Stimulated activated CD8-positive, alpha-beta memory T cell treated with anti-CD3 and anti-CD28 coated beads, Interleukin-12 subunit alpha, Interleukin-12 subunit beta, amount 100 ng/mL, for 24 hours (primary cell): ENCODE data around the gene HDHD3.
A peak's percentile ranks its signal among the peaks of the same experiment; 100 is the strongest.

Experiments
- DNase-seq: peaks from one replicate; pipeline ENCODE4 v3.0.0-alpha.2; 2020; ENCODE audit errors: extremely low read depth

HDHD3 gene

DNA sequence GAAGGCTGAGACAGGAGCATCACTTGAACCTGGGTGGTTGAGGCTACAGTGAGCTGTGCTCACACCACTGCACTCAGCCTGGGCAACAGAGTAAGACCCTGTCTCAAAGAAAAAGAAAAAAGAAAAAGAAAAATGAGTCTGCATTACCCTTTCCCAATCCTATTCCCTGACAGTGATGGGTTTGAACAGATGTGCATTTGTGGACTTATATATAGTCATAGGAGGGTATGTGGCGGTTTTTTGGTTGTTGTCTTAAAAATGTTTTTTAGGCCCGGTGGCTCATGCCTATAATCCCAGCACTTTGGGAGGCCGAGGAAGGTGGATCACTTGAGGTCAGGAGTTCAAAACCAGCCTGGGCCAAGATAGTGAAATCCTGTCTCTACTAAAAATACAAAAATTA, 13.4 kb downstream of the HDHD3 start:
- DNase-seq, result no peak

DNA sequence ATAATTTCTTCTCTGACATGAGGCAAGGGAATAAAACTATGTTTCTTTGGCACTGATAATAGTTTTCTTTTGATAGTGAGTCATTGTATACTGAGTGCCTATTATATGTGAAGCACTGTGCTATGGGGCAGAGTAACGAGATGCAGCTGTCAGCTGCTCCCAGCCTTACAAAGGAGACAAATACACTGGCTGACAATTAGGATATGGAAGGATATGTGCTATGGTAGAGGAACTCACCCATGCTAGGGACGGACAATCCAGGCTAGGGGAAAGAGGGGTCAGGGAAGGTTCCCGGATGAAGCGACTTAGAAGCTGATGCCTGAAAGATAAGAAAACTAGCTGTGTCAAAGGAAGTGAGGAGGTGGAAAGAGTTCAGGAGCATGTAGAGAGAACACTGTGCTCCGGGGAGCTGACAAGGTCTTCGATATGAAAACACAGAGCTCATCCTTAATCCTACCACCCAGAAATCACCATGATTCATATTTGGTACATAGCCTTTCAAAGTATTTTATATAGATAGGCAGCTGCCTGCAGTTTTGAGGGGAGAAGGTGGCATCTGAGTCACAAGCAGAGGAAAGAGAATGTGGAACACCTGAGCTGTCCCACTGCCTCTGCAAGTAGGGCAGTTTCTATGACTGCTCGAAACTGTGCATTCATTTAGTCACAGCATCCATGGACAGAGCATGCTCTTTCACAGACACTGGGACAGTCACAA, 15.3 kb downstream of the HDHD3 start:
- DNase-seq, result no peak

DNA sequence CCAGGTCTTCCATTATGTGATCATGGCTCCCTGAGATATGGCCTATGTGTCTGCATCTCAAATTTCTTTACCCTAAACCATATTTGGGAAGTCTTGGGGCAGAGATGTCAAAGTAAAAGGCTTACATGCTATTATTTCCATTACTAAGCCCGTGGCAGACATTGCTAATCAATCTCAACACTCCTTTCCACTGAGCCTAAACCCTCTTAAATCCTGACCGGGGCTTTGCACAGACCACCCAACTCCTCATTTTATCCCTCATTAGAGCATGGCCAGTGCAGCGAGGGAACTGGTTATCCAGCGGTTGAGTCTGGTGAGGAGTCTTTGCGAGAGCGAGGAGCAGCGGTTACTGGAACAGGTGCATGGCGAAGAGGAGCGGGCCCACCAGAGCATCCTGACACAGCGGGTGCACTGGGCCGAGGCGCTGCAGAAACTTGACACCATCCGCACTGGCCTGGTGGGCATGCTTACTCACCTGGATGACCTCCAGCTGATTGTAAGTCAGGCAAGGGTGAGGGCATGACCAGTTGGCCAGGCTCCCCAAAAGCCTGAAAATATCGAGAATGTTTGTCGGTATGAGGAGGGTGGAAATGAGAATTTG, 16.4 kb downstream of the HDHD3 start:
- no peak for DNase-seq

GRCh38 chr9:113359385-113359784, 17.4 kb downstream of the HDHD3 start:
- no peak for DNase-seq

GRCh38 chr9:113356686-113357292, 20.0 kb downstream of the HDHD3 start:
- no peak for DNase-seq

GRCh38 chr9:113355040-113355596, 21.7 kb downstream of the HDHD3 start:
- no peak for DNase-seq

GRCh38 chr9:113352411-113352810, 24.4 kb downstream of the HDHD3 start:
- no peak for DNase-seq

DNA sequence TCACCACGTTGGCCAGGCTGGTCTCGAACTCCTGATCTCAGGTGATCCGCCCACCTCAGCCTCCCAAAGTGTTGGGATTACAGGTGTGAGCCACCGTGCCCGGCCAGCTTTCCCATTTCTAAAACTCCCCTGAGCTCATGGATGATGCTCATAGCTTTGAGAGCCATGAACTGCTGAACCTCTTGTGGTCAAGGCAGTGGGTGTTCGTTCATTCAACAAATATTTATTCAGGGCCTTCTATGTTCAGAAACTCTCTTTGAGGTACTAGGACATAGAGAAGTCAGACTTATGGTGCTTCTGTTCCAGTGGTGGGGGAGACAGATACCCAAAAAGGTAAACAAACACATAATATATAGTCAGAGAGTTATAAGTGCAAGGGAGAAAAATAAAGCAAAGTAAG, 24.8 kb downstream of the HDHD3 start:
- no peak for DNase-seq

GRCh38 chr9:113350937-113351336, 25.8 kb downstream of the HDHD3 start:
- no peak for DNase-seq

- DNase-seq, result no peak
Observed at GRCh38 chr9:113350107-113350661, 26.6 kb downstream of the HDHD3 start.

GRCh38 chr9:113349445-113350094, 27.2 kb downstream of the HDHD3 start, which contains the start of gene BSPRY:
Gene BSPRY, plus strand, starts transcription at chr9:113349541. Its CDS starts 39 bp downstream, at chr9:113349580.
- DNase-seq, result no peak

DNA sequence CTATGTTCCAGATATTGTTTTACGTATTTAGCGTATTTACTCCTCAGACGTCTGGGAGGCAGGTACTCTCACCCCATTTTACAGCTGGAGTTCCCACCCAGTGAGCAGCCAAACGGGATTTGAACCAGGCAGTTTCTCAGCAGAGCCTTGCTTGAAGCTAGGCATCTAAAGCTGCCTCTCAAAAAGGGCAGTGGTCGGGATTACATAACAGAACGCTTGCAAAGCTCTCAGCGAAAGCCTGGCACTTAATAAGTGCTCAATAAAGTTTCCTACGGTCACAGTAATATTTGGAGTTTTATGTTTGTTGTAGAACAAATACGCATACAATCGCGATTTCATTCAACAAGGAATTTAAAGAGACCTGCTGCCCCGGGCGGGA, 27.7 kb downstream of the HDHD3 start:
- DNase-seq, result no peak

GRCh38 chr9:113348437-113348836, 28.3 kb downstream of the HDHD3 start:
- DNase-seq, result no peak

- no peak for DNase-seq
Observed at GRCh38 chr9:113345671-113346070, 31.1 kb downstream of the HDHD3 start.

DNA sequence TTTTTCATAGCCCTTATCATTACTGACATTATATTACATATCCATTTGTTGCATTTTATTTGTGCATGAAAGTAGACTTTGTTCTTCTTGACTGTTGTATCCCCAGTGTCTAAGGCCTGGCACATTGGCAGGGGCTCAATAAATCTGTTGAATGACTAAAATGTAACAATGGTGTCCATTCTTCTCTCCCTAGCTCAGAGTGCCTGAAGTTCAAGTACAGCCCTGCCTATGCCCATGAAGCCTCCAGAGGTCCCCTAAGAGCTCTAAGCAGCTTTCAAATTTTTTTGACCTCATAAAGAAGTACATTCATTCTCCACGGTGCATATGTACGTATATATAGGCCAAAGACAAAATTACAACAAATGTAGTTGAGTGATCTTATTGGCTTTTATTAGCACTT, 31.6 kb downstream of the HDHD3 start:
- DNase-seq, result no peak

DNA sequence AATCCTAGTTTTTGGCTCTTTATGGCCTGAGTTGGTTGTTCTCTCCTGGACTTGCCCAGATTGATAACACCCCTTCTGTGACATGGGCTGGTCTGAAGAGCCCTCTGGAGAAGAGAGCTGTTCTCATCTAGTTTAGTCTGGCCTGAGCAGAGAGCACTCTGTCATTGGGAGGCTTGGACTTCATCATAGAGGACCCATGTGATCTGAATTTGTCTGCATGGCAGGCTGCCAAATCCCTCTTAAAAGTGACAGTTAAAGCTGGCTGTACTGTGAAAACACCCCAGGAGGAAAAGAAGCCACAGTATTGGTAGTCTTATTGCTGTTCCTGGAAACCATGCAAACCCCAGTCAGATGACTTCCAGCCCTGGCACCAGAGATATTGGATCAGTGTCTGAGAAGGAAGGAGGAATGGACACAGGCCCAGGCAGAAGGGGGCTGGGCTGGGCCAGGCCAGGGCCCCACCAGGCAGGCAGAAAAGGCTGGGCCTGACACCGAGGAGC, 33.0 kb downstream of the HDHD3 start:
- no peak for DNase-seq

DNA sequence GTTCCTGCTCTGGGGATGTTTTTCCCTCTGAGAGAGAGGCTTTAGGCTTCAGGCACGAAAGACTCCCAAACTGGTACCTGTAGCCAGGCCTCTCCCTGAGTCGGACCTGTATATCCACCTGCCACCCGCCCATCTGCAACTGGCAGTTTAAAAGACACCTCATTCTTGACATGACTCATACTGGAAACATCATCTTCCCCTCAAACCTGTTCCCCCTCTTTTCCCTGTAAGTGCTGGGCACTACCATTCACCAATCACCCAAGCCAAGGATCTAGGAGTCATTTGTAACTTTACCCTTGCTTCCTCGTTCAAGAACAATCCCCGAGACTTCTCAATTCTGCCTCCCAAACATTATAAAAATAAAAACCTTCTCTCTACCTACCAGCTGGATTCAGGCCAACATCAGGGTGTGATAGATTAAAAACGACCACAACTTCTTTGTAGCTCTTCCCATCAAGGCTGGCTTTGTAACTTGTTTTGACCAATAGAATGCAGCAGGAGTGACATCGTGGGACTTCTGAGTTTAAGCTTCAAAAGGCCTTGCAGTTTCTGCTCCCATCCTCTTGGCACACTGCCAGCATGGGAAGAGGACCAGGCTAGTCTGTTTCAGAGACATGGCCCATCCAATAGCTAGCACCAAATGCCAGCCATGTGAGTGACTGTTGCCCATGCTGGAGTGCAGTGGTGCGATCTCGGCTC, 34.9 kb downstream of the HDHD3 start:
- no peak for DNase-seq

DNA sequence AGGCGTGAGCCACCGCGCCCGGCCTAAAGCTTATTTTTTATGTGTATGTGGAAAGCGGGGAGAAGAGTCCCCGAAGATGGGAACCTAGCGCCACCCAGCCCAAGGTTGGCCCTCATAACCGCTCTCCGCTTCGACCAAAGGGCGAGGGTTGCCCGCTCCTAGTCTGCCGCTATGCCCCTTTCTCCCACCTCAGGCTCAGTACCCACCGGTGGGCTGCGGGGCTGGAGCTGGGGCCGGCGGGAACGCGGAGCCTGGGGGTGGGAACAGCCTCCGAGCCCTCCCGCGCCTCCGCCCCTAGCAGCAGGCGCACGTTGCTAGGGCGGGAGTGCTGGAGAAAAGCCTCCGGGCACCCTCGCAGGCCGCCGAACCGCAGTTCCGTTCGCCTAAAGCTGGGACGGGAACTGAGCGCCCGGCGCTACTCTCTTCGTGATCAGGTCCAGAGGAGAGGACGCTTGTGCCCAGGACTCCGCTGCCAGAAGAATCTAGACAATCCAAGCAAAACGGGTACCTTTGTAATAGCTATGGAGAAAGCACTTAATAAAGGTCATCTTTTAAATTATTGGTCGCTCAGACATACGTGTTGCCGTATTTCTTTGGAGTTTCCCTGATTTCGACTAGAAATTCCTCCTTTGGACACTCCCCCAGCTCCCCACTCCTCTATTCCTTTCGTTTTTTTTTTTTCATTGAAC, 36.6 kb downstream of the HDHD3 start, which contains the start of gene WDR31:
Gene WDR31, minus strand, starts transcription at position 265 of the 689 bp plus-strand sequence. CDS start 8,253 bp downstream, outside the sequence.
- DNase-seq, result peak; percentile 46

- no peak for DNase-seq
Observed at GRCh38 chr9:113337714-113338113, 39.1 kb downstream of the HDHD3 start.

GRCh38 chr9:113331780-113332179, 45.0 kb downstream of the HDHD3 start:
- no peak for DNase-seq
